ENCODE measurements around the gene INF2.

DNA sequence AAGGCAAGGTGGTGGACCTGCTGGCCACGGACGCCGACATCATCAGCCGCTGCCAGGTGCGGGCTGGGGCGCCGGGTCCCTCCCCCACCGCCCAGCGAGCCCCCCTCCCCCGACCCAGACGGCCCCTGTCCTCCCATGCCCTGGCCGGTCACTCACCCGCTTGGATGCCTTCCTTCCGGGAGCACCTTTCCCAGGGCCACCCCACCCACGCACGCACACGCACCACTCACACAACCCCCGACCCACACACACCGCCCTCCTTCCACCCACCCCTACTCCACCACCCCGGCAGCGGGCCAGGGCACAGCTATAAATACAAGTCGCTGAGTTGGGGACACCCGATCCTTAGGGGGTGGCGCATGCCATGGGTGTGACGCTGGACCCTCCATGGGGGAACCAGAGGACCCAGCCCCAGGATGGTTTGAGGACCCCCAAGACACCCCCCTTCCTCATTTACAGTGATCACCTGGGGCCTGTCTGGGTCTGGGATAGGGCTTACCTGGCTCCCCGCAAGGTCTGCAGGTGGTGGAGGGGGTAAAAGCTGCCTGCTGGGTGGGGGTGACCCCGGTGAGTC lies 35.1 kb downstream of the INF2 start:
- TF ChIP-seq EZH2 (IDR thresholded peaks at IDR 0.05; ENCODE audit: insufficient read depth, low read length): no peak
- TF ChIP-seq, protein P1, sequence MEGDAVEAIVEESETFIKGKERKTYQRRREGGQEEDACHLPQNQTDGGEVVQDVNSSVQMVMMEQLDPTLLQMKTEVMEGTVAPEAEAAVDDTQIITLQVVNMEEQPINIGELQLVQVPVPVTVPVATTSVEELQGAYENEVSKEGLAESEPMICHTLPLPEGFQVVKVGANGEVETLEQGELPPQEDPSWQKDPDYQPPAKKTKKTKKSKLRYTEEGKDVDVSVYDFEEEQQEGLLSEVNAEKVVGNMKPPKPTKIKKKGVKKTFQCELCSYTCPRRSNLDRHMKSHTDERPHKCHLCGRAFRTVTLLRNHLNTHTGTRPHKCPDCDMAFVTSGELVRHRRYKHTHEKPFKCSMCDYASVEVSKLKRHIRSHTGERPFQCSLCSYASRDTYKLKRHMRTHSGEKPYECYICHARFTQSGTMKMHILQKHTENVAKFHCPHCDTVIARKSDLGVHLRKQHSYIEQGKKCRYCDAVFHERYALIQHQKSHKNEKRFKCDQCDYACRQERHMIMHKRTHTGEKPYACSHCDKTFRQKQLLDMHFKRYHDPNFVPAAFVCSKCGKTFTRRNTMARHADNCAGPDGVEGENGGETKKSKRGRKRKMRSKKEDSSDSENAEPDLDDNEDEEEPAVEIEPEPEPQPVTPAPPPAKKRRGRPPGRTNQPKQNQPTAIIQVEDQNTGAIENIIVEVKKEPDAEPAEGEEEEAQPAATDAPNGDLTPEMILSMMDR (IDR thresholded peaks at IDR 0.05; ENCODE audit: insufficient read depth, low read depth, low read length): no peak
